ENCODE measurements around the gene VPREB3. TPM values are rescaled to one million over a fixed set of nuclear protein-coding genes. Genes with fewer than 3 reads are reported as not detected.

Gene VPREB3
- total RNA-seq, 1 donor from 2014 or later, result not detected

DNA sequence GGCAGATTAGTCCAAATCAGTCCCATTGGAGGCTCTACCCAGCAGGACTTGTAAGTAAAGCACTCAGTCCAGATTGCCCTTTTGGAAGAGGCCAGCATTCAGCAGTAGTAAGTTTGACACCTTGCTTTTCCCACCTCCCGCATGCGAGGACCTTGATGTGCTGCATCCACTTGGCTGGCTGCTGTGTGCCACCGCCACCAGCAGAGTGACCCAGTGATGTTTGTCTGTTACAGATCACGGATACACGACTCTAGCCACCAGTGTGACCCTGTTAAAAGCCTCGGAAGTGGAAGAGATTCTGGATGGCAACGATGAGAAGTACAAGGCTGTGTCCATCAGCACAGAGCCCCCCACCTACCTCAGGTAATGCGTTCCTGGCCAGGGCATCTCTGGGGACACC, 39.1 kb upstream of the VPREB3 start:
- no peaks in the 10 kb centered on the region for H3K36me3 ChIP-seq

DNA sequence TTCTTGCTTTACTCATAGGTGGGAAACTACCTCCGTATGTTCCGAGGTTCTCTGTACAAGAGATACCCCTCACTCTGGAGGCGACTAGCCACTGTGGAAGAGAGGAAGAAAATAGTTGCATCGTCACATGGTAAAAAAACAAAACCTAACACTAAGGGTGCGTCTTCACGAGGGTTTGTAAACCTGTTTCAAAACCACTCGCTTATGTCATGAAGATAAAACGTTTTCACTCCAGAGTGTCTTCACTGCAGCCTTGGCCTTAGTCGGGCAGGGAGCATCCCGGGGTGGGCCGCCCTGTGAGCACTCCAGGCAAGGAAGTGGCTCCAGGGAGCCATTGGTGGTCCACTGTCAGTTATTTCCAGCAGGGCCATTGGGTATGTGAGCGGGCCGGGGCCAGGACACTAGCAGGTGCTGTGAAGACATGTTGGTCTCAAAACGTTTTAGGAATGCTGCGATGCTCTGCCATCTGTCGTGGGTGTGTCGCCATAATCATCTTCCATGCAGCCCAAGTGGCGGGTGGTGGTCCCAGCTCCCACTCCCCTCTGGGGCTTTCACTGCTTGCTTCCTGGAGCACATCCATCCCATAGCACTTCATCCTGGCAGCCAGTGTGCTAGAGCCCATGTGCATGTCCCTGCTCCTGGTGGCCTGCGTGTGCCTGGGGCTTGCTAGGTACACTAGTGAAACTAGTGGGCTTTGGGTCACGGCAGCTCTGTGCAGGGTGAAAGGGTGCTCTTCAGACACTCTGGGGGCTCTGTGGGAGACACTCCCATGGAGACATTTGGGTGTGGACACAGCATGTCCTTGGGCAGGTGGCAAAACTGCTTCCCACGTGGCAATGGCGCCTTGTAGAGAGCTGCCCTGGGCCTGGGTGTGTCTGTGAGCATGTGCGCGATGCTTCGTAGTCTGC, 37.8 kb upstream of the VPREB3 start:
- Histone ChIP-seq H3K9ac (no peak overlapping the region), H2AFZ (replicated peaks) (no peak overlapping the region), H3K4me1 (peaks cover 19% of the 10 kb centered on the region), H3F3A (ENCODE audit: low read depth) (peaks cover 8% of the 10 kb centered on the region), H3K27ac (no peak overlapping the region), H3K27me3 (no peaks in the 10 kb centered on the region), H3K4me2 (no peak overlapping the region), H3K36me3 (no peaks in the 10 kb centered on the region), H3K4me3 (no peak overlapping the region), H4K20me1 (ENCODE audit: low read depth) (peaks cover 65% of the 10 kb centered on the region), H3K9me3 (ENCODE audit: low read depth) (no peaks in the 10 kb centered on the region), H3K79me2 (ENCODE audit: low read depth) (peaks cover 62% of the 10 kb centered on the region)
- Mint-ChIP-seq H3K27ac (no peak overlapping the region), H3K9me3 (no peaks in the 10 kb centered on the region), H3K4me1 (peaks cover 20% of the 10 kb centered on the region), H3K4me3 (no peak overlapping the region), H3K36me3 (peaks cover 28% of the 10 kb centered on the region), H3K27me3 (ENCODE audit: insufficient read depth, low read depth) (no peaks in the 10 kb centered on the region)
- no peak for DNase-seq (ENCODE audit: low spot score)
- TF ChIP-seq, protein P1, sequence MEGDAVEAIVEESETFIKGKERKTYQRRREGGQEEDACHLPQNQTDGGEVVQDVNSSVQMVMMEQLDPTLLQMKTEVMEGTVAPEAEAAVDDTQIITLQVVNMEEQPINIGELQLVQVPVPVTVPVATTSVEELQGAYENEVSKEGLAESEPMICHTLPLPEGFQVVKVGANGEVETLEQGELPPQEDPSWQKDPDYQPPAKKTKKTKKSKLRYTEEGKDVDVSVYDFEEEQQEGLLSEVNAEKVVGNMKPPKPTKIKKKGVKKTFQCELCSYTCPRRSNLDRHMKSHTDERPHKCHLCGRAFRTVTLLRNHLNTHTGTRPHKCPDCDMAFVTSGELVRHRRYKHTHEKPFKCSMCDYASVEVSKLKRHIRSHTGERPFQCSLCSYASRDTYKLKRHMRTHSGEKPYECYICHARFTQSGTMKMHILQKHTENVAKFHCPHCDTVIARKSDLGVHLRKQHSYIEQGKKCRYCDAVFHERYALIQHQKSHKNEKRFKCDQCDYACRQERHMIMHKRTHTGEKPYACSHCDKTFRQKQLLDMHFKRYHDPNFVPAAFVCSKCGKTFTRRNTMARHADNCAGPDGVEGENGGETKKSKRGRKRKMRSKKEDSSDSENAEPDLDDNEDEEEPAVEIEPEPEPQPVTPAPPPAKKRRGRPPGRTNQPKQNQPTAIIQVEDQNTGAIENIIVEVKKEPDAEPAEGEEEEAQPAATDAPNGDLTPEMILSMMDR (IDR thresholded peaks at IDR 0.05), result no peak
- TF ChIP-seq EZH2phosphoT487 (IDR thresholded peaks at IDR 0.05) (no peak), EZH2 (IDR thresholded peaks at IDR 0.05) (no peak)

More for the DNA sequence above, 39.1 kb upstream of the VPREB3 start:
- H3K4me3 Mint-ChIP-seq, result no peak overlapping the region
- TF ChIP-seq EZH2phosphoT487 (IDR thresholded peaks at IDR 0.05) (no peak), EZH2 (IDR thresholded peaks at IDR 0.05) (no peak)
- TF ChIP-seq, protein P1 (IDR thresholded peaks at IDR 0.05), result no peak
- peaks cover 32% of the 10 kb centered on the region for H3K36me3 Mint-ChIP-seq
- no peak overlapping the region for H2AFZ ChIP-seq (replicated peaks)
- no peaks in the 10 kb centered on the region for H3K27me3 ChIP-seq
- H3K4me1 ChIP-seq, result peaks cover 13% of the 10 kb centered on the region
- H3F3A ChIP-seq (ENCODE audit: low read depth), result no peaks in the 10 kb centered on the region
- no peaks in the 10 kb centered on the region for H3K9me3 Mint-ChIP-seq
- H3K9ac ChIP-seq, result no peak overlapping the region
- no peak for DNase-seq (ENCODE audit: low spot score)
- peaks cover 54% of the 10 kb centered on the region for H4K20me1 ChIP-seq (ENCODE audit: low read depth)
- no peaks in the 10 kb centered on the region for H3K9me3 ChIP-seq (ENCODE audit: low read depth)
- no peaks in the 10 kb centered on the region for H3K27me3 Mint-ChIP-seq (ENCODE audit: insufficient read depth, low read depth)
- H3K79me2 ChIP-seq (ENCODE audit: low read depth), result peaks cover 57% of the 10 kb centered on the region
- H3K4me1 Mint-ChIP-seq, result peaks cover 12% of the 10 kb centered on the region
- no peak overlapping the region for H3K27ac ChIP-seq
- no peak overlapping the region for H3K4me2 ChIP-seq
- H3K27ac Mint-ChIP-seq, result no peak overlapping the region
- no peak overlapping the region for H3K4me3 ChIP-seq

DNA sequence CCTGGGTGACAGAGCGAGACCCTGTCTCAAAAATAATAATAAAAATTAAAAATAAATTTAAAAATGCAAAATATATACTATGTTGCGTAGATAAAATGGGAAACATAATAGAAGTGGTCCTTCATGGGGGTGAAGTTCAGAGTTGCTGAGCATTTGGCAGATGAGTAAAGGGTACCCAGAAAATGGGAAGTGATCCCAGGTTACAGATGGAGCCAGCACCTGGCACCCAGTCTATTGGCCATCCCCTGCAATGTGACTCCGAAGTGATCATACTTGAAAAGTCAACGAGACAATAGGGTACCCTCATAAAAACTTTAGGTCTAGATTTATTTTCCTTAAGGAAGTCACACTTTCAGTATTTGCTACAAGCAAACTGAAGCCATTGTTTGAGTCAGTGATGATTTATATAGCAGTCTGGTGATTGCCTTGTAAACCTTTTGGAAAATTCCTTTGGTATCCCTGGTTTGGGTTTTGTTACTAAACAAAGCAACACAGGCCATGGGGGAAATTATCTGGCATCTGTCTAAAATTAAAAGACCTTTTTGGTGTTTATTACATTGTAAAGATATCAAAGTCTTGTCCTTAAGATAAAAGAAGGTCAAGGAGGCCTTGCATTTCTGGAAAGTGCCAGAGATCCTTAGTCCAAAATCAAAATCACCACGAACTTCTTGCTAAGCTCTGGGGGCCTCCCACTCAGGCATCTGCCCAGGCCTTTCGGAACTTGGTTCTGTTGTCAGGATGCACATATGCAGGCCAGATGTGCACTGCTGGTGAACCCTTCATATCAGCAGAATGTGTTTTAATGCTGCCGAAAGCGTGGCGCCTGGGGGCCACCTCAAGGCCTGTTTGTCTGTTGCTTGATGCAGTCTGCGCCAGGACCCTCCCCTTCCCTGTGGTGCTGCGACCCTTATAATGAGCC, 36.9 kb upstream of the VPREB3 start:
- Mint-ChIP-seq H3K4me3 (no peak overlapping the region), H3K9me3 (no peaks in the 10 kb centered on the region), H3K27ac (no peak overlapping the region), H3K36me3 (peaks cover 21% of the 10 kb centered on the region), H3K4me1 (peaks cover 27% of the 10 kb centered on the region), H3K27me3 (ENCODE audit: insufficient read depth, low read depth) (no peaks in the 10 kb centered on the region)
- Histone ChIP-seq H3K9me3 (ENCODE audit: low read depth) (no peaks in the 10 kb centered on the region), H4K20me1 (ENCODE audit: low read depth) (peaks cover 62% of the 10 kb centered on the region), H3K9ac (no peak overlapping the region), H3K27me3 (no peaks in the 10 kb centered on the region), H3K36me3 (no peaks in the 10 kb centered on the region), H3K4me3 (no peak overlapping the region), H3F3A (ENCODE audit: low read depth) (peaks cover 16% of the 10 kb centered on the region), H3K79me2 (ENCODE audit: low read depth) (peaks cover 62% of the 10 kb centered on the region), H3K4me1 (peaks cover 24% of the 10 kb centered on the region), H3K4me2 (no peak overlapping the region), H3K27ac (no peak overlapping the region), H2AFZ (replicated peaks) (no peak overlapping the region)
- no peak for DNase-seq (ENCODE audit: low spot score)
- TF ChIP-seq, protein P1 (IDR thresholded peaks at IDR 0.05), result no peak
- TF ChIP-seq EZH2phosphoT487 (IDR thresholded peaks at IDR 0.05), result no peak
- no peak for TF ChIP-seq EZH2 (IDR thresholded peaks at IDR 0.05)
